ENCODE results near the gene DNAH11.

DNA sequence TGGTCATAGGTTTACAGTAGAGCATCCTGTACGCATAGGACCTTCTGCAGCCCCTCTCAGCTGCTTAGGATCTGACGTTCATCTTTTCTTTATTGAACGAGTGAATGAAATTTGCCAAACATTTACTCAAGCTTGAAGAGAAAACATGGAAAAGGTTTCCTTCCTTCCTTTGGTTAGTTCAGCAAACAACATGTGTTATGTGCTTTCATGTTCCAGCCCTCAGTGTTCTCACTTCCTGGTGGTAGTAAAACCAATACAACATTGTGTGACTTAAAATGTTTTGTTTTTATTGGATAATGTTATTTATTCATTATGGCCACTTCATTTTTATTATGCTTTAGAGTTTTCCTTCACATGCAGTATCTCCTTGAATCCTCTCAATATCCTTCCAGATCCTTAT, 404.2 kb downstream of the DNAH11 start:
- no peak for TF ChIP-seq POLR2A (IDR thresholded peaks at IDR 0.05)
- TF ChIP-seq, protein P1, sequence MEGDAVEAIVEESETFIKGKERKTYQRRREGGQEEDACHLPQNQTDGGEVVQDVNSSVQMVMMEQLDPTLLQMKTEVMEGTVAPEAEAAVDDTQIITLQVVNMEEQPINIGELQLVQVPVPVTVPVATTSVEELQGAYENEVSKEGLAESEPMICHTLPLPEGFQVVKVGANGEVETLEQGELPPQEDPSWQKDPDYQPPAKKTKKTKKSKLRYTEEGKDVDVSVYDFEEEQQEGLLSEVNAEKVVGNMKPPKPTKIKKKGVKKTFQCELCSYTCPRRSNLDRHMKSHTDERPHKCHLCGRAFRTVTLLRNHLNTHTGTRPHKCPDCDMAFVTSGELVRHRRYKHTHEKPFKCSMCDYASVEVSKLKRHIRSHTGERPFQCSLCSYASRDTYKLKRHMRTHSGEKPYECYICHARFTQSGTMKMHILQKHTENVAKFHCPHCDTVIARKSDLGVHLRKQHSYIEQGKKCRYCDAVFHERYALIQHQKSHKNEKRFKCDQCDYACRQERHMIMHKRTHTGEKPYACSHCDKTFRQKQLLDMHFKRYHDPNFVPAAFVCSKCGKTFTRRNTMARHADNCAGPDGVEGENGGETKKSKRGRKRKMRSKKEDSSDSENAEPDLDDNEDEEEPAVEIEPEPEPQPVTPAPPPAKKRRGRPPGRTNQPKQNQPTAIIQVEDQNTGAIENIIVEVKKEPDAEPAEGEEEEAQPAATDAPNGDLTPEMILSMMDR (IDR thresholded peaks at IDR 0.05) = no peak

Data from vagina (tissue), 2 donors.